Activated CD4-positive, CD25-positive, alpha-beta regulatory T cell treated with anti-CD3 and anti-CD28 coated beads, Interleukin-2, amount 50 U/mL, for 72 hours (primary cell): Measurements from ENCODE around the gene CAMK2N2.

Experiments used
- DNase-seq: peaks from one replicate; pipeline ENCODE4 v3.0.0; 2021

The CAMK2N2 gene

DNA sequence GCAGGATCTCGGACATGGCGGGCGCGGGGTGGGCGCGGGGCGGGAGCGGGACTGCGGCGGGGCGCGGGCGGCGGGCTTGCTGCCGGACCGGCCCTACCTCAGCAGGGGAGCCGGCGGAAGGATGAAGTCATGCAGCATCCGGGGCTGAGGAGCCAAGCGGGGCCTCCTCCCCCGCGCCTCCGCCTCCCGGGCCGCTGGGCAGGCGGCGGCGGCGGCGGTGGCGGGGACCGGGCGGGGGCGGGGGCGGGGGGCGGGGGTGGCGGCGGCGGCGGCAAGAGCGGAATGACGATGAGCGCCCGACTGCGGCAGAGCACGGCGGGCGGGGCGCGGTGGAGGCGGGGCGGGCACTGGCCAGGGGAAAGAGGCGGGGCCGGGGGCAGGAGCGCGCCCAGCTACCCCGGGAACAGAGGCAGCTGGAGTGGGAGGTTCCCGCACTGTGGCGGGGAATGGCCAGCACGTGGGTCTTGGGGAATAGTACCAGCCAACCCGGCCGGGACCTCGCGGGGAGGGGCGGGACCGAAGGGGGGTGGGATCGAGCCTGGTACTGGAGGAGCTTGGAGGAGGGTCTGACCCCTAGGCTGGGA, at the start of gene CAMK2N2:
TSS of gene CAMK2N2 (minus strand) at position 284 of the 584 bp plus-strand sequence. CDS start at position 16, 268 bp downstream.
- DNase-seq = peak; percentile 71

DNA sequence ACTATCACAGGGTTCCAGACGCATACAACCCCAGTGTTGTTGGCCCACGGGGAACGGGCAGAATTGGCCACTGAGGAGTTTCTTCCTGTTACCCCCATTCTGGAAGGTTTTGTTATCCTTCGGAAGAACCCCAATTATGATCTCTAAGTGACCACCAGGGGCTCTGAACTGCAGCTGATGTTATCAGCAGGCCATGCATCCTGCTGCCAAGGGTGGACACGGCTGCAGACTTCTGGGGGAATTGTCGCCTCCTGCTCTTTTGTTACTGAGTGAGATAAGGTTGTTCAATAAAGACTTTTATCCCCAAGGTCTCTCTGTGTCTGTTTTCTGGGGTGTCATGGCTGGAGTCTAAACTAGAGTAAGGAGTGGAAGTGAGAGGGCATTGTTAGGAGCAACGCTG, 47.4 kb upstream of the CAMK2N2 start:
- DNase-seq = no peak

DNA sequence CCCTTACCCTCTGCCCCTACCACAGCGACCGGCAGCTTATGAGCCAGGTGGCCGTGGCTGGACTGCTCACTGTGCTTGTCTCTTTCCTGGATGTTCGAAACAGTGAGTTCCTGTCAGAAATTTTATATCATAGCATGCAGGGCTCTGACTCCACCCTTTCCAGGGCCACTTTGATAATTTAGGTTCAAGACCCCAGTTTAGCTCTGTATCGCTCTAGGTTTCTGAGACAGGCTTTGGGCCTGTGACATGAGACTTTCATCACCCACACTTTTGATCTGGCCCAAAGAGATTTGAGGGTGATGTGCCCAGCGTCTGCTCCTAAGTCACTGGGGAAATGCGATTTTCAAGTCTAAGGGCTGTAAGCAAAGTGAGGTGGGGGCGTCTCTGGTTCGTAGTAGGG, 46.6 kb upstream of the CAMK2N2 start:
- no peak for DNase-seq

DNA sequence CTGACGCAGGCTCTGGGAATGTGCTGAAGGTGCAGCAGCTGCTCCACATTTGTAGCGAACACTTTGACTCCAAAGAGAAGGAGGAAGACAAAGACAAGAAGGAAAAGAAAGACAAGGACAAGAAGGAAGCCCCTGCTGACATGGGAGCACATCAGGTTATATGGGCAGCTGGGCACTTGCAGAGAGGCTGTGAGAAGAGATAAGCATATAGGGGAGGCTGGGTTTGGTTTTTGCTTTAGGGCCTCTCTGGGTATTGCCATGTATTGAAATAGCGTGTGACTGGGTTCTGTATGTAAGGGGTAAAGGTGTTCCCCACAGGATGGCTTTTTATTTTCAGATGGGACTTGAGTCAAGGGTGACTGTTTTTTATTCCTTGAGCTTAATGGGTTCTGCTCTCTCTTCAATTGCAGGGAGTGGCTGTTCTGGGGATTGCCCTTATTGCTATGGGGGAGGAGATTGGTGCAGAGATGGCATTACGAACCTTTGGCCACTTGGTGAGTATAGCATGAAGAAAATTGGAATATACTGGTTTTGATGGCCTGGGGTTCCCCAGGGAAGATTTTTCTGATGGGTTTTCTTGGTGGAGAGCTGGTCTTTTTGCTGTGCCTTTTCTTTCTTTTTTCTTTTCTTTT, 45.1 kb upstream of the CAMK2N2 start:
- DNase-seq = no peak

DNA sequence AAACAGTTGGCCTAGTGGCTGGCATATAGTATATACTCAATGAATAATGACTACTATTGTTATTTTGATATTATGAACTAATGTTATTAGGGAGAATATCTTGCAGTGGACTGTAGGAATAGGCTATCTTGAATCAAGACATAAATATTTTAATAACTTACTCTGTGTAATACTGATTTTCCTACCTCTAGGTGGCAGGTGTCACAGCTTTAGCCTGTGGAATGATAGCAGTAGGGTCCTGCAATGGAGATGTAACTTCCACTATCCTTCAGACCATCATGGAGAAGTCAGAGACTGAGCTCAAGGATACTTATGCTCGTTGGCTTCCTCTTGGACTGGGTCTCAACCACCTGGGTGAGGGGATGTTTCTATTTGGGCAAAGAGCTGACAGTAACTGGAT, 44.2 kb upstream of the CAMK2N2 start:
- DNase-seq = no peak

DNA sequence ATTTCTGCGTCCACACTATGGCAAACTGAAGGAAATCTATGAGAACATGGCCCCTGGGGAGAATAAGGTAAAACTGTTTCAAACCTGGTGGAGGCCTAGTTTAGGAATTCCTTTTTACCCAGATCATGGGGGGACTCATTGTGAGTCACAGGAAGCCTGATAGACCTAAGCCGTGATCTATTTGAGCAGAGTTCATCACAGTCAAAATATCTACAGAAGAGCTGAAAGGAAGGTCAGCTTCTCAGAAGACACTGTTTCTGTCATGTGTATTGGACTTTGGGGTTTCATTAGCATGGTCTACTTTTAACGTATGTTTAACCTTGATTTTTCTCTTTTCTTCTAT, 39.0 kb upstream of the CAMK2N2 start:
- DNase-seq = no peak

DNA sequence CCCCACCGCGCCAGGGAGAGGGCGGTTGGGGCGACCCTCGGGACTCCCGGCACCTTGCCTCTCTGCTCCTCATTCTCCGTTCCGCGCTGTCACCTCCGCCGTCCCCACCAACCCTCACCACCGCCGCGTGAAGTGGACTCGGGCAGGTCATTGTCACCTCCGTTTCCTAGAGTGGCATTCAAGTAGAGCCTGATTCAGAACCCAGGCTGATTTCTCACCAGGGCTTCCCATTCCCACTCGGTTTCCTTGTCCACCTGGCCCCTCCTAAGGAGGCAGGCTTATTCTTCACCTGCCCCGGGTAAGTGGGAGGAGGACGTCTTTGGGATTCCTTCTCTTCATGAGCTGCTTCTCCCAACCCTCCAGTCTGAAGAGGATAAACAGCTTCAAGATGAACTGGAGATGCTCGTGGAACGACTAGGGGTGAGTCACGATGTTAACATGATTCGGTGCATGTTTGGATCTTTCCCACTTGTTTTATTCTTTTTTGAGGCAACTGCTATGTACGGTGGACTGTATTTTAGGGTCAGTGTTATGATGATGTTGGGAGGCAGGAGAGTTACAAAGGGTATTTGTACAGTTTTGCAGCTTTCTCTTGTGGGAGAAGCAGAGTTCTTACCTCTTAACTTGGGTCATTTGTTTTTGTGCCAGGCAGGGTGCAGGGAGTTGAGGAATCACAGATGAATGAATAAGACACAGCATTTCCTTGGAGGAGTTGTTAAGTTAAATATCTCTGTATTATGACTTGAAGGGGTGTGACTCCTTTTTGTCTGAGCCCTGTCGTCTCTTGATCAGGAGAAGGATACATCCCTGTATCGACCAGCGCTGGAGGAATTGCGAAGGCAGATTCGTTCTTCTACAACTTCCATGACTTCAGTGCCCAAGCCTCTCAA, 38.4 kb upstream of the CAMK2N2 start:
- DNase-seq = no peak

DNA sequence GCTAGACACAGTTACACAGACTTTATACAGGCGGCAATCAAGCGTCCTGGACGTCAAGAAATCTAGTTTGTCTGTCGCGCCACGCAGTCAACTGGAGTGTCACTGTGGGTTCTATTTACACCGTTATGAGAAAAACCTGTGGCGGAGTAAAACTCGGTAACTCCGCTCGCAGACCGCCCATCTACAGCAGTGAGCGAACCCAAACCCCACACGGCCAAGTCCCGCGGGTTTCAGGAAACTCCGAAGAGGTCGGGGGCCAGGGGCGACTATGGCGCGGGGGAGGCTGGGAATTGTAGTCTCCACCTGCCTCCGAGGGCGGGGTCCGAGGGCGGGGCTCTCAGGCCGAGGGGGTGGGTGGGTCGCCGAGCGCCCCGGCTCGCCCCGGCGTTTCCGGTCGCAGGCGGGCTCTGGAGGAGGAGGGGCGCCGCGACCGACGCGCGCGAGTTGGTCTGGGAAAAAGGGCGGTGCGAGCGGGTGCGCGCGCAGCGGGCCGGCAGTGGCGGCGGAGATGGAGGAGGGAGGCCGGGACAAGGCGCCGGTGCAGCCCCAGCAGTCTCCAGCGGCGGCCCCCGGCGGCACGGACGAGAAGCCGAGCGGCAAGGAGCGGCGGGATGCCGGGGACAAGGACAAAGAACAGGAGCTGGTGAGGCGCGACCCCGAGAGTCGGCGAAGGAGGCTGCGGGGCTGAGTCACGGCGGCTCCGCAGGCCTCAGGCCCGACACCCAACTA, 37.6 kb upstream of the CAMK2N2 start, which contains the start of gene PSMD2:
TSS of gene PSMD2 (plus strand) at position 483 of the 729 bp plus-strand sequence. CDS start at position 509, 26 bp downstream.
- peak; percentile 95 for DNase-seq

DNA sequence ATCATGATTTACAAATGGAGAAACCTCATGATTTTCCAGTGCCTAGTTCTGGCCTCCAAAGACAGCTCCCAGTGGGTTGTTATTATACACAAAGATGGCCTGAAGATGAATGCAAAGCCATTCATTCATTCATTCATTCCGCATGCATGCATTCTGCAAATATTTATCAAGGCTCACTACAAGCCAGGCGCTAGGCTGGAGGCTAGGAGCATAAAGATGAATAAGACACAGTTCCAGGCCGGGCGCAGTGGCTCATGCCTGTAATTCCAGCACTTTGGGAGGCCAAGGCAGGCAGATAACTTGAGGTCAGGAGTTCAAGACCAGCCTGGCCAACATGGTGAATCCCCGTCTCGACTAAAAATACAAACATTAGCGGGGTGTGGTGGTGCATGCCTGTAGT, 35.3 kb upstream of the CAMK2N2 start:
- DNase-seq = no peak

DNA sequence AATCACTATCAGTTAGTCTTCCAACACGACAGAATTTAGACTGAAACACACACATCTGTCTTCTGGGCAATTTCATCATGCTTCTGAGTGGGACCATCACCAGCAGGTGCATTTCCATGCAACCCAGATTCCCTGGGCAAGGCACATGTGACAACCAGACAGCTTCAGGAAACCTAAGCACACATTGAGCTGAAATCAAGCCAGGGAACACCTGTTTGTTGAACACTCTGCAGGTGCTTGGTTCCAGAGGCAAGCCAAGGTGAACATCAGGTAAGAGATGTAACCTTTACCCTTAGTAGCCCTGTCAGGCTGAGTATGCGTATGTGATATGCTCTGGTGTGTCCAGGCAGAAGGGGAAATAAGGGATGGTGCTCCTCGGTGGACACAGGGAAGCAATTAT, 34.4 kb upstream of the CAMK2N2 start:
- no peak for DNase-seq

DNA sequence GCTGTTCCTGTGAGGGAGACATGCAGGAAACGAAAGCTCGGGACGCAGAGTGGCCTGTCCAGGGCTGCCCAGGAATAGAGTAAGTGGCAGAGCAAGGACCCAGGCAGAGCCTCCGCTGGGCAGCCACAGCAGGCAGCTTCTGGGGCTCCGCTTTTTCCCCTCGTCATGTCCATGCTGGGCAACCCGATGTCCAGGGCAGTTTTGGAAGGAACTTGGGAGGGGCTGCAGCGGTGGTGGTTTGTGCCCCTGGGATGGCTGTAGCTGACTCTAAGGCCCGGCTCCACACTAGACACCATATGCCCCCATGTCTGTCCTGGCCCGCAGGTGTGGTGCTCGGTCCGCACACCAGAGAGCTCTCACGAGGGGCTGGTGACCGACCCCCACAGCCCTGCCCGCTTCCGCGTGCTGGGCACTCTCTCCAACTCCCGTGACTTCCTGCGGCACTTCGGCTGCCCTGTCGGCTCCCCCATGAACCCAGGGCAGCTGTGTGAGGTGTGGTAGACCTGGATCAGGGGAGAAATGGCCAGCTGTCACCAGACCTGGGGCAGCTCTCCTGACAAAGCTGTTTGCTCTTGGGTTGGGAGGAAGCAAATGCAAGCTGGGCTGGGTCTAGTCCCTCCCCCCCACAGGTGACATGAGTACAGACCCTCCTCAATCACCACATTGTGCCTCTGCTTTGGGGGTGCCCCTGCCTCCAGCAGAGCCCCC, 30.5 kb upstream of the CAMK2N2 start:
- no peak for DNase-seq

DNA sequence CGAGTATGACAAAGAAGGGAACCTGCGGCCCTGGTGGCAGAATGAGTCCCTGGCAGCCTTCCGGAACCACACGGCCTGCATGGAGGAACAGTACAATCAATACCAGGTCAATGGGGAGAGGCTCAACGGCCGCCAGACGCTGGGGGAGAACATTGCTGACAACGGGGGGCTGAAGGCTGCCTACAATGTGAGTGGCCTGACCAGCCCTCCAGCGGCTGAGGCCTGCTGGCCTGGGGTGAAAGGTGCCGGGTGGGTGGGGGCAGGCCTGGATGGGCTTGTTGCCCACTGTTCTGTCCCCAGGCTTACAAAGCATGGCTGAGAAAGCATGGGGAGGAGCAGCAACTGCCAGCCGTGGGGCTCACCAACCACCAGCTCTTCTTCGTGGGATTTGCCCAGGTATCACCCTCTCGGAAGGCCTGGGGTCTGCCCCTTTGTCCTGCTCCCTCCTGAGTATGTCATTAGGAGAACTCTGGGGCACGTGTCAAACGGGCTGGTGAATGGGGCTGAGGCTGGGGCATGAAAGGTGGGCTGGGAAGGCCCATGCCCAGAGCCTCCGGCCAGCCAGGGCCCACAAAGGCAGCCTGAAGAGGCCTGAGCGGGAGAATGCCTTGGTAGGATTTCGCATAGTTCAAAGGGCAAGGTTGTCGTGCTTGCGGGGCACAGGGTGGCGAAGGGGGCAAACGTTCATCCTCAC, 29.8 kb upstream of the CAMK2N2 start:
- DNase-seq = no peak

DNA sequence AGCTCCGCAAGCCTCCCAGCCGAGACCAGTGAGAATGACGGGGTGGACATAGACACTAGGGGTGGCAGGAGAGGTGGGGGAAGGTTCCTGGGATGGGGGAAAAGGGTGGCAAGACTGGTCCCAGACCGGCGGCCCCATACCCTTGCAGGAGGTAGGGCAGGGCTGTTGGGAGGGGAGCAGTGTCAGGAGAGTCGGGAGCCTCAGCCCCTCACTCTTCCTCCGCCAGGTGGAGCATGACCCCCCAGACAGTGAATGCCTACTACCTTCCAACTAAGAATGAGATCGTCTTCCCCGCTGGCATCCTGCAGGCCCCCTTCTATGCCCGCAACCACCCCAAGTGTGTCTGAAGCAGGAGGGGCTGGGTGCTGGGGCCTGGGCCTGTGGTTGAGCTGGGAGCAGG, 29.0 kb upstream of the CAMK2N2 start:
- no peak for DNase-seq

DNA sequence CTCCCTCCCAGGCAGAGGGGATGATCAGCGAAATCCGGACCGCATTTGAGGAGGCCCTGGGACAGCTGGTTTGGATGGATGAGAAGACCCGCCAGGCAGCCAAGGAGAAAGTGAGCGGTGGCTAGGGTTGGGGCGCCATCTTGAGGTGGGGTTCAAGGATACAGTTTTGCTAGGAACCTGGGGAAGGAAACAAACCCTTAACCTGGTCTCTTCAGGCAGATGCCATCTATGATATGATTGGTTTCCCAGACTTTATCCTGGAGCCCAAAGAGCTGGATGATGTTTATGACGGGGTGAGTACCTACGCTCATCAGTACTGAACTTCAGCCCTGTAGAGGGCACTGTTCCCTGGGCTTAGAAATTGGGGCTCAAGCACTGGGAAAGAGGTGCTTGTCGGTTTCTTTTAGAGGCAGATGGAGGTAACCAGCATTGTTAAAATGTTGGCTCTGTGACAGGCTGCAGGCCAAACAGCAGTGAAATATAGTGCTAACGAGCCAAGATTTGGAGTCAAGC, 28.1 kb upstream of the CAMK2N2 start:
- peak; percentile 64 for DNase-seq

DNA sequence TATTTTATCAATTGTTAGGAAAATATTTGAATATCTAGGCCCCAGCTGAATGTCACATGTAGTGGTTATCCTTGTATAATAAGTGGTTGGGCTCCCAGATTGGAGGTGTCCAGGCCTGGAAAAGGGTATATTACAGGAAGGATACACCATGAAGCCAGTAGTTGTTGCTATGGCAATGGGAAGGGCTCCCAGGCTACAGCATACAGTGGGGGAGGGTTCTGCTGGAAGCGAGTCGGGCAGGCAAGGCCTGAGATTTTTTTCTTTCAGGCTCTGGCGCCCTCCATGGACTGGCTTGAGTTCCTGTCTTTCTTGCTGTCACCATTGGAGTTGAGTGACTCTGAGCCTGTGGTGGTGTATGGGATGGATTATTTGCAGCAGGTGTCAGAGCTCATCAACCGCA, 23.3 kb upstream of the CAMK2N2 start:
- DNase-seq = no peak

DNA sequence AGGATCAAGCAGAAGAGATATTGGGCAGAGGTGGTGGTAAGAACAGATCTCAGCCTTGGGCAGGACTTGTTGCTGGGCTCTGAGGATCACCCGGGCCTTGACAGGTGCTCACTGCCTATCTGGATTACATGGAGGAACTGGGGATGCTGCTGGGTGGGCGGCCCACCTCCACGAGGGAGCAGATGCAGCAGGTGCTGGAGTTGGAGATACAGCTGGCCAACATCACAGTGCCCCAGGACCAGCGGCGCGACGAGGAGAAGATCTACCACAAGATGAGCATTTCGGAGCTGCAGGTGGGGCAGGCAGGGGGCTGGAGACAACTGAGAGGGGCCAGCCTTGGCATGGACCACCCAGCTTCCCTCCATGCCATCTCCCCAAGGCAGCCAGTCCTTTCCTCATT, 22.3 kb upstream of the CAMK2N2 start:
- no peak for DNase-seq

DNA sequence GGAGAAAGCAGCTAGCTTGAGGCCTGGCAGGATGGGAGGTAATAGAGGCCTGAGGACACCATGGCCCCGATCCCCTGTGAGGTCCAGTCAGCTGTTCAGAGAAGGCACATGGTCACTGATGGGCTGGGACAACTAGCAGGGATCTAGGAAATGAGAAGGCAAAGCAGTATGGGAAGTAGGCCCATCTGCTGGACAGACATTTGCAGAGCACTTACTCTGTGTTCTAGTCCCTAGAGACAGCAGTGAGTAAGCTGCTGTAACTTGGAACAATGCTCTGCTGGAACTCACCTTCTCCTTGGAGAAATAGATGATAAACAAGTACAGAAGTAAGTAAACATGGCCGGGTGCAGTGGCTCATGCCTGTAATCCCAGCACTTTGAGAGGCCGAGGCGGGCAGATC, 21.6 kb upstream of the CAMK2N2 start:
- DNase-seq = no peak

DNA sequence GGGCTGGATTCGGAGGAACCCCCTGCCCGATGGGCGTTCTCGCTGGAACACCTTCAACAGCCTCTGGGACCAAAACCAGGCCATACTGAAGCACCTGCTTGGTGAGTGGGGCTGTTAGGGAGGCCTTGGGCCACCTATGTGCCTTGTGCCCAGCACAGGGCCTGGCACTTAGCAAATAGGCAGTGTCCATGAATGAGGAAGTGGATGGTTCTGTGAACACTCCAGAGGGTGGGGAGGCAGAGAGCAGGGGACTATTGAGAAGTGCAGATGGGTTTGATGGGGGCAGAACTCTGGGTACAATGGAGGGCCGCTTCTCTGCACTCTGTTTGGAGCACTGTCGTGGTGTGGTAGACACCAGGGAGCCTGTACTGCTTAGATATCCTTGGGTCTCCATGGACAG, 16.0 kb upstream of the CAMK2N2 start:
- no peak for DNase-seq

DNA sequence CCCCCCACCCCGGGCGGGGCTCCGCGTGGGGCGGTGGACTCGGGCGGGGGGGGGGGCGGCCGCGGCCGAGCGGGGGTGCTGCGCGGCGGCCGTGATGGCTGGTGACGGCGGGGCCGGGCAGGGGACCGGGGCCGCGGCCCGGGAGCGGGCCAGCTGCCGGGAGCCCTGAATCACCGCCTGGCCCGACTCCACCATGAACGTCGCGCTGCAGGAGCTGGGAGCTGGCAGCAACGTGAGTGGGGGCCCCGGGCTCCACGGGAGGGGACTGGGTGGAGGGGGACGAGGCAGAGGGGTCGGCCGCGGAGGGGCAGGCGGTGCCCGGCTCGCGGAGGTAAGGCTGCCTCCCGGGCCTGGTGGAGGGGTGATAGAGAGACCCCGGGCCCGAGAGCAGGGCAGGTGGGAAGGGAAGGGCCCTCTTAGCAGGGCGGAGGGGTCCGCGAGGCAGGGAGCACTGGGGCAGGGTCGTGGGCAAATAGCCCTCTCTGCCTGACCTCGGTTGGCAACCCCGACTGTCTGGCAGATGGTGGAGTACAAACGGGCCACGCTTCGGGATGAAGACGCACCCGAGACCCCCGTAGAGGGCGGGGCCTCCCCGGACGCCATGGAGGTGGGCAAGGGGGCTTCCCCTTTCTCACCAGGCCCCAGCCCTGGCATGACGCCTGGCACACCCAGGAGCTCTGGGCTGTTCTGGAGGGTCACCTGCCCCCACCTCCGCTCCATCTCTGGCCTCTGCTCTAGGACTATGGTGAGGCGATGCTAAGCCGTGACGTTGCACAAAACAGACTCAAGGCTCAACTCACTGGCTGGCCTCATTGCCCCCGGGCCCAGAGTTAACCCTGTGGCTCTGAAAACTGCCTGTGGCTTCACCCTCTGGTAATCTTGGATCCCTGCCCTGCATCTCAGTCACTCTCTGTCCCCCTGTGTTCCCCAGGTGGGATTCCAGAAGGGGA, 14.9 kb upstream of the CAMK2N2 start, which contains the start of gene ECE2:
TSS of gene ECE2 (plus strand) at position 62 of the 950 bp plus-strand sequence. CDS start at position 194, 132 bp downstream.
- no peak for DNase-seq

DNA sequence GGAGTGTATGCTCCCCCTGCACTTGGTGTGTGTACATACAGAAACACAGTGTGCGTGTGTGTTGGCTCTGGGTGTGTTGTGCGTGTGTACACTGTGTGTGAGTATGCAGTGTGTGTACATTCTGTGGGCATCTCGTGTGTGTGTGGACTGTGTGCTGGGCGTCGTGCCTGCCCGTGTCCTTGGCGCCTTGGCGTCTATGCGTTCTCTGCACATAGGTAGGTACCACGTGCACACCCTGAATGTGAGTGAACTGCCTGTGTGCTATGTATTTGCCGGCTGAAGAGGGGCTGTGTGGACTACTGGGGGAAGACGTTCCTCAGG, 14.0 kb upstream of the CAMK2N2 start:
- no peak for DNase-seq

DNA sequence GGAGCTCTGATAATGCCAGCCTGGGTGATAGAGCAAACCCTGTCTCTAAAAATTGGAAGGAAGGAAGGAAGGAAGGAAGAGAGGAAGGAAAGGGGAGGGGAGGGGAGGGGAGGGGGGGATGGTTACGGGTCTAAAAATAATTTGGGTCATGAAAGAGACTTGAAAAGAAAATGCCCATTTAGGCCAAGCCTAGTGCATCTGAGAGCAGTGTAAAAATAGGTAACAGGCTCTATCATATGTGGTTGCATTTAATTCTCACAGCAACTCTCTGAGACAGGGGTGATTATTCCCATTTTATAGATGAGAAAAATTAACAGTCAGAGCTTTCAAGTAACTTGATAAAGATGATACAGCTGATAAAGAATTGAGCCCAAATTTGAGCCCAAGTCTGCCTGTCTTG, 10.9 kb upstream of the CAMK2N2 start:
- DNase-seq = no peak
